Neural progenitor cell (in vitro differentiated cells): ENCODE data around the gene SNX25. TPM values are rescaled to one million over a fixed set of nuclear protein-coding genes. Genes with fewer than 3 reads are reported as not detected.
A peak's percentile ranks its signal among the peaks of the same experiment; 100 is the strongest.

Experiments
- DNase-seq: peaks from one replicate; pipeline ENCODE4 v3.0.0-alpha.2; 2016; ENCODE audit warnings: low spot score
- H2AFZ ChIP-seq: fragments of 200-600 bp; sonication (generic); replicated peaks from 2 replicates; pipeline ENCODE4 v1.6.1; 2016; ENCODE audit warnings: antibody characterized with exemption
- H3F3A ChIP-seq: fragments of 200-600 bp; sonication (generic); 2 replicates; pipeline ENCODE4 v1.6.1; 2016; ENCODE audit warnings: antibody characterized with exemption, low read depth
- H3K27ac ChIP-seq: fragments of 200-600 bp; sonication (generic); 2 replicates; pipeline ENCODE4 v1.5.1; 2016; ENCODE audit warnings: mild to moderate bottlenecking
- H3K27me3 ChIP-seq: fragments of 200-600 bp; sonication (generic); 2 replicates; pipeline ENCODE4 v1.6.1; 2016; ENCODE audit warnings: mild to moderate bottlenecking, moderate library complexity
- H3K36me3 ChIP-seq: fragments of 200-600 bp; sonication (generic); 2 replicates; pipeline ENCODE4 v1.5.1; 2016
- H3K4me1 ChIP-seq: fragments of 200-600 bp; sonication (generic); 2 replicates; pipeline ENCODE4 v1.6.1; 2016; ENCODE audit warnings: mixed run types
- H3K4me2 ChIP-seq: fragments of 200-600 bp; sonication (generic); 2 replicates; pipeline ENCODE4 v1.6.1; 2016
- H3K4me3 ChIP-seq: fragments of 200-600 bp; sonication (generic); 2 replicates; pipeline ENCODE4 v1.5.1; 2016
- H3K79me2 ChIP-seq: fragments of 200-600 bp; sonication (generic); 2 replicates; pipeline ENCODE4 v1.6.1; 2016; ENCODE audit warnings: low read depth
- H3K9ac ChIP-seq: fragments of 200-600 bp; sonication (generic); 2 replicates; pipeline ENCODE4 v1.6.1; 2016
- H3K9me3 ChIP-seq: fragments of 200-600 bp; sonication (generic); 2 replicates; pipeline ENCODE4 v1.5.1; 2016; ENCODE audit warnings: low read depth
- H4K20me1 ChIP-seq: fragments of 200-600 bp; sonication (generic); 2 replicates; pipeline ENCODE4 v1.6.1; 2016; ENCODE audit warnings: low read depth
- H3K27ac Mint-ChIP-seq: 3 replicates; pipeline ENCODE4 v1.8.0; 2021; ENCODE audit warnings: mixed read lengths
- H3K27me3 Mint-ChIP-seq: 2 replicates; pipeline ENCODE4 v1.8.0; 2022; ENCODE audit warnings: low read depth, mild to moderate bottlenecking, inconsistent platforms, moderate library complexity, mixed read lengths; ENCODE audit not compliant: insufficient read depth
- H3K36me3 Mint-ChIP-seq: 3 replicates; pipeline ENCODE4 v1.8.0; 2021; ENCODE audit warnings: mixed read lengths
- H3K4me1 Mint-ChIP-seq: 3 replicates; pipeline ENCODE4 v1.8.0; 2021; ENCODE audit warnings: mixed read lengths
- H3K4me3 Mint-ChIP-seq: 3 replicates; pipeline ENCODE4 v1.8.0; 2021; ENCODE audit warnings: mild to moderate bottlenecking, moderate library complexity, mixed read lengths
- H3K9me3 Mint-ChIP-seq: 3 replicates; pipeline ENCODE4 v1.8.0; 2020; ENCODE audit warnings: mixed read lengths
- EZH2 ChIP-seq: fragments of 200-600 bp; sonication (generic); IDR thresholded peaks from 2 replicates; pipeline ENCODE4 v1.6.1; 2017; ENCODE audit warnings: antibody characterized with exemption, mild to moderate bottlenecking, moderate library complexity
- EZH2phosphoT487 ChIP-seq: fragments of 200-600 bp; sonication (generic); IDR thresholded peaks from 2 replicates; pipeline ENCODE4 v1.6.1; 2017; ENCODE audit warnings: antibody characterized with exemption
- total RNA-seq: library from RNA; depleted of rRNA; stranded (reverse); fragments of >200 nt; gene quantifications from 2 replicates; pipeline ENCODE4 v1.2.3, GENCODE V29; 2015; ENCODE audit warnings: low replicate concordance
- TF ChIP-seq, protein P1 (sequence below): fragments of 200-600 bp; sonication (generic); IDR thresholded peaks from 2 replicates; pipeline ENCODE4 v1.5.1; 2017; ENCODE audit warnings: antibody characterized with exemption, mild to moderate bottlenecking

Gene SNX25
- total RNA-seq, 1 donor from 2014 or later = 50.8 TPM

DNA sequence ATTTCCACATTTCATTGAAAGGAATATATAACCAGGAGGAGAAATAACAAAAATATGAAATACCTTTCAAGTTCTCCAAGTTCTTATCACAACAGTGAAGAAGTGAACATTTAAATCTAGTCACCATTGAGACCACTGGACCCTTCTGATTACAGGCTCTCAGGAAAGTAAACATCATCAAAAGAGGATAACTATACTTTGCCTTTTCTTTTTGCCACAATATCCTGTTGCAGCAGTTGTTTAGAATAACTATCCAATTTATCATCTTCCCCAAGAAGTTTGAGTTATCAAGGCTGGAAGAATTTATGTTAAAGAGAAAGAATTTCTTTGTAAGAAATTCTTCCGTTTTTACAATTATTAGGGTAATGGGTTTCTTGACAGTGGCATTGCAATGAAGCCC is 182.8 kb downstream of the SNX25 start:
- H3K27ac ChIP-seq = no peak overlapping the region
- no peaks in the 10 kb centered on the region for H3K36me3 ChIP-seq
- no peak overlapping the region for H2AFZ ChIP-seq
- TF ChIP-seq EZH2 = no peak
- TF ChIP-seq, protein P1, sequence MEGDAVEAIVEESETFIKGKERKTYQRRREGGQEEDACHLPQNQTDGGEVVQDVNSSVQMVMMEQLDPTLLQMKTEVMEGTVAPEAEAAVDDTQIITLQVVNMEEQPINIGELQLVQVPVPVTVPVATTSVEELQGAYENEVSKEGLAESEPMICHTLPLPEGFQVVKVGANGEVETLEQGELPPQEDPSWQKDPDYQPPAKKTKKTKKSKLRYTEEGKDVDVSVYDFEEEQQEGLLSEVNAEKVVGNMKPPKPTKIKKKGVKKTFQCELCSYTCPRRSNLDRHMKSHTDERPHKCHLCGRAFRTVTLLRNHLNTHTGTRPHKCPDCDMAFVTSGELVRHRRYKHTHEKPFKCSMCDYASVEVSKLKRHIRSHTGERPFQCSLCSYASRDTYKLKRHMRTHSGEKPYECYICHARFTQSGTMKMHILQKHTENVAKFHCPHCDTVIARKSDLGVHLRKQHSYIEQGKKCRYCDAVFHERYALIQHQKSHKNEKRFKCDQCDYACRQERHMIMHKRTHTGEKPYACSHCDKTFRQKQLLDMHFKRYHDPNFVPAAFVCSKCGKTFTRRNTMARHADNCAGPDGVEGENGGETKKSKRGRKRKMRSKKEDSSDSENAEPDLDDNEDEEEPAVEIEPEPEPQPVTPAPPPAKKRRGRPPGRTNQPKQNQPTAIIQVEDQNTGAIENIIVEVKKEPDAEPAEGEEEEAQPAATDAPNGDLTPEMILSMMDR = no peak
- TF ChIP-seq EZH2phosphoT487 = no peak
- peaks cover 16% of the 10 kb centered on the region for H3K4me1 Mint-ChIP-seq
- peaks cover 5% of the 10 kb centered on the region for H3K27me3 Mint-ChIP-seq
- no peak overlapping the region for H3K4me3 Mint-ChIP-seq
- no peak overlapping the region for H3K4me3 ChIP-seq
- H3K9ac ChIP-seq = no peak overlapping the region
- H4K20me1 ChIP-seq = no peaks in the 10 kb centered on the region
- no peak overlapping the region for H3K27ac Mint-ChIP-seq
- DNase-seq = no peak
- H3K79me2 ChIP-seq = no peaks in the 10 kb centered on the region
- H3K27me3 ChIP-seq = peaks cover 12% of the 10 kb centered on the region
- peaks cover 5% of the 10 kb centered on the region for H3K4me1 ChIP-seq
- peaks cover 7% of the 10 kb centered on the region for H3K9me3 Mint-ChIP-seq
- H3K36me3 Mint-ChIP-seq = peaks cover 2% of the 10 kb centered on the region
- no peaks in the 10 kb centered on the region for H3K9me3 ChIP-seq
- H3K4me2 ChIP-seq = no peak overlapping the region
- peaks cover 24% of the 10 kb centered on the region for H3F3A ChIP-seq

DNA sequence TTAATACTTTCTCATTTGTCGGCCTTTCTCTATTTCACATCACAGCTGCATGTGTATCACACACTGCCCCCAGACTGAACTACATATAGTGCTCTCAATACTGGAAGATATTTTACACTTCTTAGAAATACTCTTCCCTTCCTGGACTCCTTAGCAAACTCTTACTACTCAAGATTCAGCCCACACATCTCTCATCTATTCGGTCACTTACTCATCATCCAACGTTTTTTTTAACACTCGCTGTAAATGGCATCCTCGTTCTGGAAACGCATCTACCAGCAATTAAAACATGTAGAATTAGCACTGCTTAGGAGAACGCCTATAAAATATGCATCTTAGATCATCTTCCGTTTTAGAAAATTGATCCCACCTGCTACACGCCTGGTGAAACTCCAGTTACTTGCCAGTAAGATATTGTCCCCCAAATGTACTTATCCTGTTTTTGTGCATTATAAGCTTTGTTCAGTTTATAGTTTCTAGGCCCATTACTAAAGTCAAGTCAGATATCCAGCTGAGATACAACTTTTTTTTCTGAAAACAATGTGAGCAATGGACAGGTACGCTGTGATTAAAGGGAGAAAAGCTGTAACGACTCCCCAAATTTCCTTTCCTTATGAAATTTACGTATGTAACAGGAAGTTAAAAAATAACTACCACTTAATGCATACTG is 185.3 kb downstream of the SNX25 start:
- H3K79me2 ChIP-seq = no peaks in the 10 kb centered on the region
- no peak overlapping the region for H2AFZ ChIP-seq
- H3K4me1 ChIP-seq = peaks cover 12% of the 10 kb centered on the region
- H3K27me3 ChIP-seq = peaks cover 12% of the 10 kb centered on the region
- H3K27ac ChIP-seq = no peak overlapping the region
- peaks cover 38% of the 10 kb centered on the region for H3F3A ChIP-seq
- H3K9ac ChIP-seq = no peak overlapping the region
- no peak overlapping the region for H3K4me3 ChIP-seq
- H3K9me3 Mint-ChIP-seq = peaks cover 7% of the 10 kb centered on the region
- H3K4me2 ChIP-seq = peak overlapping the region; percentile 49
- no peak overlapping the region for H3K27ac Mint-ChIP-seq
- H3K27me3 Mint-ChIP-seq = peaks cover 5% of the 10 kb centered on the region
- no peaks in the 10 kb centered on the region for H3K9me3 ChIP-seq
- peaks cover 22% of the 10 kb centered on the region for H3K4me1 Mint-ChIP-seq
- peak overlapping the region; percentile 65 for H3K4me3 Mint-ChIP-seq
- no peak for DNase-seq
- TF ChIP-seq, protein P1 = no peak
- TF ChIP-seq EZH2 (no peak), EZH2phosphoT487 (no peak)
- peaks cover 4% of the 10 kb centered on the region for H3K36me3 ChIP-seq
- no peaks in the 10 kb centered on the region for H4K20me1 ChIP-seq
- peaks cover under 1% of the 10 kb centered on the region for H3K36me3 Mint-ChIP-seq

DNA sequence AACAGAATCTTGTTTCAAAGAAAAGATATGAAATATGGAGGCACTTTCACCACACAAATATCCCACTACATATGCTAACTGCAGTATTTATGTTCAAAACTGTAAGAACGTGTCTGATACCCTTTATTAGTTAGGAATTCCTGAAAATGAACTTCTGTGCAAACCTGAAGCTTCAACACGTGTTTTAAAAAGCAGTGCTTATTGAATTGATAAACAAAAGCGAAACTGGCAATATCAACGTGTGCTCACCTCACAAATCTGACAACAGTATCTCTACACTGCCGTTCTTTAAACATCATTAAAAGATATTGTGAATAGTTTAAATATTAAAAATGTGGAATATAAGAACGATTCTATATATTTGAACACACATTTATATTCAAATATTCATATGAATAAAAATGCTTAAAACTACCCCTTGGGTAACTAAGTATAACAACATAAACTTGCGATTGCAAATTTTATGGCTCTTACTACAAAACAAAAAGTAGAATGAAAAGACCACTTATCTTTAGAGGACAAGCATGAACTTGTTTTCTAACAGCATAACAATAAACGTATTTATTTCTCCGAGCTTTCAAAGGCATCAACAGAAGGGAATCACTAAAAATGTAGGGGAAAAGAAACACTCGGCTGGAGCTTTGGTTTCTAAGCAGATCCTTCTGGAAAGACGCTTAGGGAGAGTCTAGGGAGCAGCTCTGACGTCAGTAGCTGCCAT is 186.0 kb downstream of the SNX25 start, which contains the start of gene LRP2BP:
Gene LRP2BP (minus strand): TSS at position 687 of the 718 bp plus-strand sequence. CDS start 17,738 bp downstream, outside the sequence.
- H3F3A ChIP-seq = peaks cover 38% of the 10 kb centered on the region
- TF ChIP-seq EZH2 = no peak
- TF ChIP-seq, protein P1 = no peak
- TF ChIP-seq EZH2phosphoT487 = no peak
- H3K9me3 ChIP-seq = no peaks in the 10 kb centered on the region
- no peak for DNase-seq
- peaks cover 5% of the 10 kb centered on the region for H3K27me3 Mint-ChIP-seq
- no peak within 1 kb of the TSS for H3K9ac ChIP-seq
- peak within 1 kb of the TSS; percentile 65 for H2AFZ ChIP-seq
- peak within 1 kb of the TSS; percentile 98 for H3K27ac Mint-ChIP-seq
- H3K4me2 ChIP-seq = peak within 1 kb of the TSS; percentile 80
- H3K27me3 ChIP-seq = peaks cover 12% of the 10 kb centered on the region
- H3K4me1 Mint-ChIP-seq = peaks cover 22% of the 10 kb centered on the region
- H3K36me3 ChIP-seq = peaks cover 9% of the 10 kb centered on the region
- peaks cover 4% of the 10 kb centered on the region for H3K36me3 Mint-ChIP-seq
- H3K4me3 Mint-ChIP-seq = peak within 1 kb of the TSS; percentile 88
- peak within 1 kb of the TSS; percentile 73 for H3K27ac ChIP-seq
- H3K4me1 ChIP-seq = peaks cover 12% of the 10 kb centered on the region
- H4K20me1 ChIP-seq = no peaks in the 10 kb centered on the region
- H3K9me3 Mint-ChIP-seq = peaks cover 7% of the 10 kb centered on the region
- no peaks in the 10 kb centered on the region for H3K79me2 ChIP-seq
- peak within 1 kb of the TSS; percentile 44 for H3K4me3 ChIP-seq
